H1 (cell line): ENCODE data around the gene B3GALT6. TPM values are rescaled to one million over a fixed set of nuclear protein-coding genes. Genes with fewer than 3 reads are reported as not detected.

Experiments used
- ASH2L ChIP-seq: fragments of 200-600, 300-600 bp; sonication (generic); IDR thresholded peaks from one replicate; pipeline ENCODE4 v1.7.1; 2017; ENCODE audit warnings: low read length
- CTCF ChIP-seq, 3 experiments: IDR thresholded peaks; 1 replicate in 2 of 3; 2 replicates in 1 of 3; pipeline versions ENCODE4 v1.5.1 to v1.6.1; 2011; ENCODE audit warnings: low read length in 3 of 3, mild to moderate bottlenecking in 3 of 3, inconsistent platforms in 2 of 3, low read depth in 1 of 3, moderate library complexity in 1 of 3; ENCODE audit not compliant: insufficient read depth in 1 of 3; ENCODE audit errors: control extremely low read depth in 1 of 3
- EP300 ChIP-seq, 2 experiments: IDR thresholded peaks; 1 replicate in 1 of 2; 2 replicates in 1 of 2; pipeline ENCODE4 v1.6.1; 2011 to 2012; ENCODE audit warnings: low read depth in 2 of 2, low read length in 2 of 2, mild to moderate bottlenecking in 2 of 2, borderline replicate concordance in 1 of 2, inconsistent platforms in 1 of 2, moderate library complexity in 1 of 2
- EZH2 ChIP-seq: fragments of 200-600 bp; sonication (generic); IDR thresholded peaks from 2 replicates; pipeline ENCODE4 v1.7.1; 2012; ENCODE audit warnings: low read depth, mild to moderate bottlenecking, moderate library complexity, low read length, inconsistent platforms; ENCODE audit not compliant: severe bottlenecking
- PHF8 ChIP-seq: fragments of 200-600 bp; sonication (generic); conservative IDR thresholded peaks from 2 replicates; pipeline ENCODE4 v1.7.1; 2012; ENCODE audit warnings: low read depth, mild to moderate bottlenecking, inconsistent platforms, low read length, moderate library complexity
- SIRT6 ChIP-seq: IDR thresholded peaks from one replicate; pipeline ENCODE4 v1.7.1; 2012; ENCODE audit warnings: low read length, inconsistent platforms
- TAF7 ChIP-seq: optimal IDR thresholded peaks from 2 replicates; pipeline ENCODE3; 2011; ENCODE audit warnings: low read depth, mild to moderate bottlenecking, inconsistent platforms, low read length, moderate library complexity, borderline replicate concordance
- TBP ChIP-seq: IDR thresholded peaks from 2 replicates; pipeline ENCODE4 v1.6.1; 2011; ENCODE audit warnings: low read depth, low read length, improper control_type of control experiment
- TEAD4 ChIP-seq: IDR thresholded peaks from 2 replicates; pipeline ENCODE4 v1.6.1; 2012; ENCODE audit warnings: low read depth, low read length, inconsistent platforms, mixed read lengths
- polyA plus RNA-seq, 7 experiments: library from polyadenylated mRNA; depleted of rRNA in 3 of 7; stranded (reverse) in 5 of 7; unstranded in 2 of 7; fragments of >200 nt in 5 of 7; fragments of 200-250 nt in 2 of 7; gene quantifications; 1 replicate in 5 of 7; 2 replicates in 1 of 7; 4 replicates in 1 of 7; pipeline versions ENCODE4 v1.2.1 to v1.2.3, GENCODE V29; 2011 to 2013; ENCODE audit warnings: missing spikeins in 2 of 7, mixed read lengths in 2 of 7
- total RNA-seq: library from RNA; stranded (reverse); fragmentation: NEBNext Ultra II Directional; extraction: Animal tissue kit (Norgen Biotek cat#: 25700); gene quantifications from 2 replicates; pipeline ENCODE4 v1.2.1, GENCODE V29; 2021

B3GALT6 gene
- total and polyA plus RNA-seq, 2 of the 8 experiments (the other 6 are each of a cell fraction or from before 2014, with no cell fraction given): 18.4 to 20.4 TPM

DNA sequence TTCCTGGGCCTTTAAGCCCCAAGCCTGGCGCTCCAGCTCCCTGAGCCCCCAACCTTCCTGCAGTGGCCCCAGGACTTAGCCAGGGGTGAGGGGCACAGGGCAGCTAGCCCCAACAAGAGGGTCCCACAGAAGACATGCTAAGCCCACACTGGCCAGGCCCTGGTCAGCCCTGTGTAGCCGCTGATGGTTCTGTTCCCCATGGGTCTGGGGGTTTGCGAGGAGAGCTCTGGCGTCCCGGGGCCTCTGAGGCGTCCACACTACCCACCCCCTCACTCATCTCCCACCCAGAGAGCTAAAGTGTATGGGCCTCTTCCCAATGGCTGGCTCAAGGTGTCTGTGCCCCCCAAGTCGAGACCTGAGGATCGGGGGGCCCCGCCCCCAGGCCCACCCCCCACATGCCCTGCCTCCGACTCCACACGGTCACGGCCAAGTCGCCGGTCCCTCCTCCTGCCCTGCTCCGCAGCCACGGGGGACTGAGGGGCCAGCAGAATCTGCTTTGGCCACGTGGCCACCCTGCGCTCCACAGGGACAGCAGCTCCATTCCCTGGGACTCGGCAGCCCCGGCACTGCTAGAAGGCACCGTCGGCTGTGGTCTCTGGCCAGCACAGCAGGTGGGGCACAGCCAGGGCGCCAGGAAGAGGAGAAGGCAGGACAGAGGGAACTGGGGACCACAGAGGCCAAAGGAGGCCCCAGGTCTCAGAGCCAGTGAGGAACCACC lies 33.5 kb upstream of the B3GALT6 start (continued):
- TF ChIP-seq CTCF (IDR thresholded peaks at IDR 0.05; ENCODE audit: control extremely low read depth in 1 of 3, insufficient read depth in 1 of 3, low read depth in 1 of 3, low read length in 3 of 3) (no peak), PHF8 (no peak), ASH2L (no peak), TEAD4 (no peak), EZH2 (no peak), TBP (no peak), EP300 (IDR thresholded peaks at IDR 0.05; ENCODE audit: borderline replicate concordance in 1 of 2, low read depth in 2 of 2, low read length in 2 of 2) (no peak), SIRT6 (no peak), TAF7 (no peak)
